HG03159 (cell line): ENCODE measurements around the gene SH3GLB1.

Experiments used
- ATAC-seq: cut with Tn5 transposase; IDR thresholded peaks from one replicate; pipeline ENCODE4 v1.9.1; 2021; ENCODE audit warnings: mild to moderate bottlenecking, moderate library complexity; ENCODE audit not compliant: unreplicated experiment

SH3GLB1 gene

GRCh38 chr1:86773341-86774288 is 69.2 kb downstream of the SH3GLB1 start:
- ATAC-seq: peak; percentile 19

GRCh38 chr1:86774305-86775295 is 70.2 kb downstream of the SH3GLB1 start:
- ATAC-seq: peak; percentile 94

- ATAC-seq: no peak
These were observed 71.0 kb downstream of the SH3GLB1 start for GRCh38 chr1:86775395-86775794.

- ATAC-seq: no peak
These were observed 71.7 kb downstream of the SH3GLB1 start for GRCh38 chr1:86776108-86776507.

- ATAC-seq: no peak
These were observed 74.3 kb downstream of the SH3GLB1 start for GRCh38 chr1:86778569-86779239.

- ATAC-seq: no peak
These were observed 75.2 kb downstream of the SH3GLB1 start for GRCh38 chr1:86779308-86780191.

- ATAC-seq: no peak
These were observed 78.1 kb downstream of the SH3GLB1 start for GRCh38 chr1:86782482-86782881.

GRCh38 chr1:86787621-86788020 is 83.2 kb downstream of the SH3GLB1 start:
- no peak for ATAC-seq

GRCh38 chr1:86788300-86789206 is 84.2 kb downstream of the SH3GLB1 start:
- no peak for ATAC-seq

GRCh38 chr1:86795316-86795715 is 90.9 kb downstream of the SH3GLB1 start:
- ATAC-seq: no peak
